Hepatocyte (in vitro differentiated cells): ENCODE measurements around the gene SYTL3. TPM values are rescaled to one million over a fixed set of nuclear protein-coding genes. Genes with fewer than 3 reads are reported as not detected.

Experiments used
- DNase-seq: peaks from one replicate; pipeline ENCODE4 v3.0.0-alpha.2; 2016; ENCODE audit warnings: low spot score
- H2AFZ ChIP-seq: fragments of 200-600 bp; sonication (generic); 2 replicates; pipeline ENCODE4 v1.6.0; 2016; ENCODE audit warnings: antibody characterized with exemption, mild to moderate bottlenecking
- H3K27ac ChIP-seq: fragments of 200-600 bp; sonication (generic); 2 replicates; pipeline ENCODE4 v1.5.1; 2016; ENCODE audit warnings: mild to moderate bottlenecking
- H3K27me3 ChIP-seq: fragments of 200-600 bp; sonication (generic); 2 replicates; pipeline ENCODE4 v1.6.1; 2016
- H3K36me3 ChIP-seq: fragments of 200-600 bp; sonication (generic); replicated peaks from 2 replicates; pipeline ENCODE4 v1.5.1; 2016; ENCODE audit warnings: low read depth; ENCODE audit not compliant: insufficient read depth
- H3K4me1 ChIP-seq: fragments of 200-600 bp; sonication (generic); 2 replicates; pipeline ENCODE4 v1.5.1; 2016; ENCODE audit warnings: mild to moderate bottlenecking, moderate library complexity; ENCODE audit not compliant: insufficient read depth
- H3K4me2 ChIP-seq: fragments of 200-600 bp; sonication (generic); 2 replicates; pipeline ENCODE4 v1.6.0; 2016
- H3K4me3 ChIP-seq: fragments of 200-600 bp; sonication (generic); 2 replicates; pipeline ENCODE4 v1.5.1; 2016; ENCODE audit warnings: mild to moderate bottlenecking
- H3K79me2 ChIP-seq: fragments of 200-600 bp; sonication (generic); 2 replicates; pipeline ENCODE4 v1.6.0; 2017; ENCODE audit warnings: mild to moderate bottlenecking
- H3K9me2 ChIP-seq: fragments of 200-600 bp; sonication (generic); replicated peaks from 2 replicates; pipeline ENCODE4 v1.6.0; 2017; ENCODE audit warnings: mild to moderate bottlenecking; ENCODE audit not compliant: insufficient read depth
- H3K9me3 ChIP-seq: fragments of 200-600 bp; sonication (generic); 2 replicates; pipeline ENCODE4 v1.5.1; 2016; ENCODE audit warnings: low read depth, mild to moderate bottlenecking
- H4K20me1 ChIP-seq: fragments of 200-600 bp; sonication (generic); 2 replicates; pipeline ENCODE4 v1.6.0; 2016; ENCODE audit warnings: mild to moderate bottlenecking; ENCODE audit not compliant: insufficient read depth, poor library complexity, severe bottlenecking
- CTCF ChIP-seq: fragments of 200-600 bp; sonication (generic); IDR thresholded peaks from 2 replicates; pipeline ENCODE4 v1.5.1; 2016; ENCODE audit warnings: antibody characterized with exemption, mild to moderate bottlenecking; ENCODE audit not compliant: poor library complexity
- EZH2 ChIP-seq: fragments of 200-600 bp; sonication (generic); IDR thresholded peaks from 2 replicates; pipeline ENCODE4 v1.6.1; 2016; ENCODE audit warnings: antibody characterized with exemption, mild to moderate bottlenecking, borderline replicate concordance
- EZH2phosphoT487 ChIP-seq: fragments of 200-600 bp; sonication (generic); IDR thresholded peaks from one replicate; pipeline ENCODE4 v1.6.1; 2018; ENCODE audit warnings: antibody characterized with exemption, mild to moderate bottlenecking, low read depth, moderate library complexity; ENCODE audit not compliant: unreplicated experiment, severe bottlenecking
- WGBS: methylation state at CpG from one replicate; pipeline ENCODE4 v1.1.6; 2016; ENCODE audit warnings: low lambda C conversion rate; ENCODE audit errors: missing lambda C conversion rate; 5-methylcytosine and 5-hydroxymethylcytosine counted together
- polyA plus RNA-seq: library from polyadenylated mRNA; unstranded; fragments of >200 nt; fragmentation: Nextera tagmentation; extraction: Ambion mirVana; gene quantifications from 2 replicates; pipeline ENCODE4 v1.2.1, GENCODE V29; 2016
- total RNA-seq: library from RNA; depleted of rRNA; stranded (reverse); fragments of >200 nt; gene quantifications from 2 replicates; pipeline ENCODE4 v1.2.3, GENCODE V29; 2014

SYTL3 gene
- total and polyA plus RNA-seq, 2 experiments from 2014 or later = 1.4 to 1.5 TPM

- Histone ChIP-seq H3K4me3 (no peak overlapping the region), H3K36me3 (no peaks in the 10 kb centered on the region), H3K9me3 (no peaks in the 10 kb centered on the region), H3K79me2 (peaks cover 3% of the 10 kb centered on the region), H3K4me1 (peaks cover 23% of the 10 kb centered on the region), H3K9me2 (no peaks in the 10 kb centered on the region), H3K27me3 (no peaks in the 10 kb centered on the region), H4K20me1 (no peaks in the 10 kb centered on the region), H3K27ac (no peak overlapping the region), H2AFZ (no peak overlapping the region), H3K4me2 (no peak overlapping the region)
- no peak for TF ChIP-seq EZH2
- TF ChIP-seq EZH2phosphoT487 = no peak
- no peak for TF ChIP-seq CTCF
- 92% methylated on average over 6 of the region's 6 CpGs for WGBS
- DNase-seq = no peak
Observed at GRCh38 chr6:158713469-158713868, 63.6 kb downstream of the SYTL3 start.

DNA sequence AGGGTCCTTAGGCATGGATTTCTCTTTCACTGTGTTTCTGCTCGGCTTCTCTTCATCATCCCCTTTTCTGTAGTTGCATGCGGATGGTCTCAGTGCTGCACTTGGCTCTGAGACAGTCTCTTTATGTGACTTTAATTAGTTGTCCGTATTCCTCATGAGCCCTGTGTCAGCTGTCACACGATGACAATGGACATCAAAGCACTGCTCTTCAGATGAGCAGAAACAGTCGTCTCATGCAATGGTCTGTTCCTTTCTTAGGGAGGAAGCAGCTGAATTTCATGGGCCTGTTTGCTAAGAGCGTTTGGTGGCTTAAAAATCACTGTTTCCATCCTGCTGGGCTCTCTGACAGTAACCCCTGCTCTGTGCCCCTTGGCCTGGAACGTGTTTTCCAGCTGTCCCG, 64.9 kb downstream of the SYTL3 start:
- Histone ChIP-seq H2AFZ (no peak overlapping the region), H3K4me2 (no peak overlapping the region)
- 63% methylated on average over 8 of the region's 8 CpGs for WGBS

DNA sequence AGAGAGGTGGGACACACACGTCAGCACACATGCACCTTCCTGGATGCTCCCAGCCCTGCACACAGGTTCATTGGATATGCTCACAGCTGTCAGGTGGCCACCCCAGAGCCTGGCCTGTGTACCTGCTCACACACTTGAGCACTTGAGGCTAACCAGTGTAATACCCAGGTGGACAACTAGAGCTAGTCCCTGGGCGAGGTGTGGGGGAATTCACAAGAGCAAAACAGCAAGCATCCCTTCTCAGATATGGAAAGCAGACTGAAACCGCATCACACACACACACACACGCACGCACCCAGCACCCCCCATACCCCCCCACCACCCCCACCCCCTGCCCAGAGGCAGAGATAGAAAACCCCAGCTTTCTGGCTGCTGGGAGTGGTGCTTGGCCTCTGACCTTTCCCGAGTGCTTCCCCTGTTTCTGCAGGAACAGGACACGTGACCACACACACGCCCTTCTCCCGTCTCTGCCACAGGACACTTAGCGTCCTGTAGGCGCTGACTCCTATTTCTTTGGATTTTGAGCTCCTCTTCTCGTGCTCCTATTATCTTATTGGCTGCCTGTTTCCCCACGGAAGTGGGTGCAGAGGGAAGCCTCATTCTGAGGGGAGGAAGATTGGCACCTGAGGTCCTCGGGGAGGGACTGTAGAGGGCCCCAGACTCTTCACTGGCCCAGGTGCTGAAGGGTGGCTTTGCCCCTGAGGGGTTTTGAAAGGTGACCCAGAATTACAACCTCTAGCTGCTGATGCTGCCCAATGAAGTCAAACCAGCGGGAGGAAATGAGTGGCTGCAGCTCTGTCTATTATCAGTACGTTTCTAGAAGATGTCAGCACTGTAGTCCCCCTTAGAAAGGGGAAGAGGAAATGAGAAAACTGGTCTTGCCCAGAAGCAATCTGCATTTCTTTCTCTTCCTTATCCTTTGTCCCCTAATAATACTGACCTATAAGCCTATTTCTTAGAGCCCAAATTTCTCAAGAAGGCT, 65.8 kb downstream of the SYTL3 start:
- 52% methylated on average over 13 of the region's 16 CpGs for WGBS

More for the DNA sequence above, 64.9 kb downstream of the SYTL3 start:
- peaks cover 28% of the 10 kb centered on the region for H3K4me1 ChIP-seq
- no peaks in the 10 kb centered on the region for H3K36me3 ChIP-seq
- H3K27ac ChIP-seq = no peak overlapping the region
- no peaks in the 10 kb centered on the region for H3K27me3 ChIP-seq
- no peaks in the 10 kb centered on the region for H3K9me2 ChIP-seq
- no peak overlapping the region for H3K4me3 ChIP-seq
- no peaks in the 10 kb centered on the region for H3K79me2 ChIP-seq
- TF ChIP-seq EZH2phosphoT487 = no peak
- no peak for TF ChIP-seq EZH2
- no peak for TF ChIP-seq CTCF
- no peak for DNase-seq
- no peaks in the 10 kb centered on the region for H4K20me1 ChIP-seq
- no peaks in the 10 kb centered on the region for H3K9me3 ChIP-seq

More for the DNA sequence above, 65.8 kb downstream of the SYTL3 start:
- Histone ChIP-seq H3K4me1 (peaks cover 30% of the 10 kb centered on the region), H3K27me3 (no peaks in the 10 kb centered on the region), H3K9me2 (no peaks in the 10 kb centered on the region), H3K36me3 (no peaks in the 10 kb centered on the region), H3K27ac (peak overlapping the region; percentile 4), H3K4me3 (no peak overlapping the region), H2AFZ (no peak overlapping the region), H3K4me2 (no peak overlapping the region), H3K79me2 (no peaks in the 10 kb centered on the region), H4K20me1 (no peaks in the 10 kb centered on the region), H3K9me3 (no peaks in the 10 kb centered on the region)
- DNase-seq = no peak
- no peak for TF ChIP-seq EZH2
- TF ChIP-seq CTCF = no peak
- TF ChIP-seq EZH2phosphoT487 = no peak
